Panc1 (cell line): ENCODE results near the gene CRHBP.

Experiments used
- POLR2AphosphoS5 ChIP-seq: IDR thresholded peaks from 2 replicates; pipeline ENCODE4 v1.6.1; 2012; ENCODE audit warnings: mild to moderate bottlenecking, low read depth, low read length, moderate library complexity
- SIN3A ChIP-seq: IDR thresholded peaks from 2 replicates; pipeline ENCODE4 v1.6.1; 2012; ENCODE audit warnings: low read depth, mild to moderate bottlenecking, low read length, moderate library complexity, borderline replicate concordance; ENCODE audit not compliant: insufficient read depth
- TCF7L2 ChIP-seq: IDR thresholded peaks from 2 replicates; pipeline ENCODE4 v1.6.1; 2011; ENCODE audit warnings: mild to moderate bottlenecking, low read depth, low read length, inconsistent platforms
- TF ChIP-seq, protein P1 (sequence below): fragments of 450-650 bp; IDR thresholded peaks from 2 replicates; pipeline ENCODE4 v1.5.1; 2017; ENCODE audit warnings: mild to moderate bottlenecking

- TF ChIP-seq TCF7L2 (no peak), POLR2AphosphoS5 (no peak), SIN3A (no peak)
- TF ChIP-seq, protein P1, sequence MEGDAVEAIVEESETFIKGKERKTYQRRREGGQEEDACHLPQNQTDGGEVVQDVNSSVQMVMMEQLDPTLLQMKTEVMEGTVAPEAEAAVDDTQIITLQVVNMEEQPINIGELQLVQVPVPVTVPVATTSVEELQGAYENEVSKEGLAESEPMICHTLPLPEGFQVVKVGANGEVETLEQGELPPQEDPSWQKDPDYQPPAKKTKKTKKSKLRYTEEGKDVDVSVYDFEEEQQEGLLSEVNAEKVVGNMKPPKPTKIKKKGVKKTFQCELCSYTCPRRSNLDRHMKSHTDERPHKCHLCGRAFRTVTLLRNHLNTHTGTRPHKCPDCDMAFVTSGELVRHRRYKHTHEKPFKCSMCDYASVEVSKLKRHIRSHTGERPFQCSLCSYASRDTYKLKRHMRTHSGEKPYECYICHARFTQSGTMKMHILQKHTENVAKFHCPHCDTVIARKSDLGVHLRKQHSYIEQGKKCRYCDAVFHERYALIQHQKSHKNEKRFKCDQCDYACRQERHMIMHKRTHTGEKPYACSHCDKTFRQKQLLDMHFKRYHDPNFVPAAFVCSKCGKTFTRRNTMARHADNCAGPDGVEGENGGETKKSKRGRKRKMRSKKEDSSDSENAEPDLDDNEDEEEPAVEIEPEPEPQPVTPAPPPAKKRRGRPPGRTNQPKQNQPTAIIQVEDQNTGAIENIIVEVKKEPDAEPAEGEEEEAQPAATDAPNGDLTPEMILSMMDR, result no peak
Observed at GRCh38 chr5:76908166-76908565, 44.7 kb upstream of the CRHBP start.
